Measurements from ENCODE around the gene JPH3. TPM values are rescaled to one million over a fixed set of nuclear protein-coding genes. Genes with fewer than 3 reads are reported as not detected.
"Not testable (repeated sequence)": the region's sequence is repeated elsewhere in the genome, so short reads cannot be mapped to it uniquely, and the experiment has no call there.

The JPH3 gene
- total RNA-seq, 2 experiments from 2014 or later, result 0.07 to 0.14 TPM

GRCh38 chr16:87725596-87726235, 123.4 kb downstream of the JPH3 start:
- Mint-ChIP-seq H3K4me1 (ENCODE audit: low read depth) (peaks cover 4% of the 10 kb centered on the region), H3K4me3 (no peak overlapping the region), H3K9me3 (no peaks in the 10 kb centered on the region), H3K27me3 (ENCODE audit: low read depth) (no peaks in the 10 kb centered on the region), H3K27ac (no peak overlapping the region), H3K36me3 (ENCODE audit: low read depth) (peaks cover 49% of the 10 kb centered on the region)
- intact Hi-C loops (cut with micrococcal nuclease), result no loop called here
- no peak for DNase-seq
- CTCF ChIA-PET, result no interaction called here

GRCh38 chr16:87726577-87726976, 124.3 kb downstream of the JPH3 start:
- peaks cover 54% of the 10 kb centered on the region for H3K36me3 Mint-ChIP-seq (ENCODE audit: low read depth)
- H3K9me3 Mint-ChIP-seq; H3K4me1 Mint-ChIP-seq (ENCODE audit: low read depth); intact Hi-C loops (cut with micrococcal nuclease); H3K27ac Mint-ChIP-seq; H3K4me3 Mint-ChIP-seq; H3K27me3 Mint-ChIP-seq (ENCODE audit: low read depth); CTCF ChIA-PET; DNase-seq: not testable (repeated sequence)

GRCh38 chr16:87727346-87727745, 125.0 kb downstream of the JPH3 start:
- Mint-ChIP-seq H3K9me3 (no peaks in the 10 kb centered on the region), H3K36me3 (ENCODE audit: low read depth) (peaks cover 50% of the 10 kb centered on the region), H3K4me1 (ENCODE audit: low read depth) (peaks cover 4% of the 10 kb centered on the region), H3K27ac (no peak overlapping the region), H3K27me3 (ENCODE audit: low read depth) (no peaks in the 10 kb centered on the region), H3K4me3 (no peak overlapping the region)
- CTCF ChIA-PET, result no interaction called here
- no peak for DNase-seq
- intact Hi-C loops (cut with micrococcal nuclease), result no loop called here

- Mint-ChIP-seq H3K27ac (no peak overlapping the region), H3K27me3 (ENCODE audit: low read depth) (no peaks in the 10 kb centered on the region), H3K36me3 (ENCODE audit: low read depth) (peaks cover 49% of the 10 kb centered on the region), H3K4me1 (ENCODE audit: low read depth) (peaks cover 5% of the 10 kb centered on the region), H3K9me3 (no peaks in the 10 kb centered on the region), H3K4me3 (no peak overlapping the region)
- CTCF ChIA-PET, result no interaction called here
- DNase-seq, result no peak
- intact Hi-C loops (cut with micrococcal nuclease), result no loop called here
These were observed 125.7 kb downstream of the JPH3 start for GRCh38 chr16:87728026-87728425.

GRCh38 chr16:87729266-87729954, 127.1 kb downstream of the JPH3 start:
- peaks cover 43% of the 10 kb centered on the region for H3K36me3 Mint-ChIP-seq (ENCODE audit: low read depth)
- DNase-seq, result no peak
- intact Hi-C loops (cut with micrococcal nuclease), result no loop called here

GRCh38 chr16:87731607-87732006, 129.3 kb downstream of the JPH3 start:
- H3K36me3 Mint-ChIP-seq (ENCODE audit: low read depth), result peaks cover 44% of the 10 kb centered on the region
- no peaks in the 10 kb centered on the region for H3K9me3 Mint-ChIP-seq
- no peak overlapping the region for H3K27ac Mint-ChIP-seq
- no peak for DNase-seq
- intact Hi-C loops (cut with micrococcal nuclease), result no loop called here
- H3K4me1 Mint-ChIP-seq (ENCODE audit: low read depth), result peaks cover 11% of the 10 kb centered on the region
- CTCF ChIA-PET, result no interaction called here
- no peak overlapping the region for H3K4me3 Mint-ChIP-seq
- H3K27me3 Mint-ChIP-seq (ENCODE audit: low read depth), result no peaks in the 10 kb centered on the region

More at GRCh38 chr16:87729266-87729954, 127.1 kb downstream of the JPH3 start:
- no peaks in the 10 kb centered on the region for H3K9me3 Mint-ChIP-seq
- H3K27ac Mint-ChIP-seq, result no peak overlapping the region
- no peak overlapping the region for H3K4me3 Mint-ChIP-seq
- CTCF ChIA-PET, result no interaction called here
- peaks cover 9% of the 10 kb centered on the region for H3K4me1 Mint-ChIP-seq (ENCODE audit: low read depth)
- H3K27me3 Mint-ChIP-seq (ENCODE audit: low read depth), result no peaks in the 10 kb centered on the region

GRCh38 chr16:87733190-87733589, 130.9 kb downstream of the JPH3 start:
- Mint-ChIP-seq H3K9me3 (no peaks in the 10 kb centered on the region), H3K36me3 (ENCODE audit: low read depth) (peaks cover 33% of the 10 kb centered on the region), H3K4me1 (ENCODE audit: low read depth) (peaks cover 11% of the 10 kb centered on the region), H3K27ac (no peak overlapping the region), H3K27me3 (ENCODE audit: low read depth) (no peaks in the 10 kb centered on the region), H3K4me3 (no peak overlapping the region)
- CTCF ChIA-PET, result no interaction called here
- intact Hi-C loops (cut with micrococcal nuclease), result no loop called here
- DNase-seq, result no peak

GRCh38 chr16:87734644-87735043, 132.3 kb downstream of the JPH3 start:
- H3K27me3 Mint-ChIP-seq (ENCODE audit: low read depth), result no peaks in the 10 kb centered on the region
- no peak overlapping the region for H3K27ac Mint-ChIP-seq
- H3K9me3 Mint-ChIP-seq, result no peaks in the 10 kb centered on the region
- intact Hi-C loops (cut with micrococcal nuclease), result no loop called here
- peaks cover 11% of the 10 kb centered on the region for H3K4me1 Mint-ChIP-seq (ENCODE audit: low read depth)
- no peak for DNase-seq
- CTCF ChIA-PET, result interaction anchor here (0.6 kb wide), 1 partner anchor 137 kb away, joined by 3 read pairs; no protein-coding TSS in a partner anchor
- no peak overlapping the region for H3K4me3 Mint-ChIP-seq
- peaks cover 27% of the 10 kb centered on the region for H3K36me3 Mint-ChIP-seq (ENCODE audit: low read depth)

GRCh38 chr16:87735270-87736007, 133.1 kb downstream of the JPH3 start:
- no peaks in the 10 kb centered on the region for H3K27me3 Mint-ChIP-seq (ENCODE audit: low read depth)
- H3K4me1 Mint-ChIP-seq (ENCODE audit: low read depth), result peaks cover 11% of the 10 kb centered on the region
- no peak overlapping the region for H3K27ac Mint-ChIP-seq
- H3K4me3 Mint-ChIP-seq, result no peak overlapping the region
- H3K36me3 Mint-ChIP-seq (ENCODE audit: low read depth), result peaks cover 23% of the 10 kb centered on the region
- CTCF ChIA-PET, result no interaction called here
- H3K9me3 Mint-ChIP-seq, result no peaks in the 10 kb centered on the region
- intact Hi-C loops (cut with micrococcal nuclease), result no loop called here
- DNase-seq, result no peak

- H3K9me3 Mint-ChIP-seq, result no peaks in the 10 kb centered on the region
- intact Hi-C loops (cut with micrococcal nuclease), result no loop called here
- peaks cover 14% of the 10 kb centered on the region for H3K4me1 Mint-ChIP-seq (ENCODE audit: low read depth)
- DNase-seq, result no peak
- CTCF ChIA-PET, result no interaction called here
- no peak overlapping the region for H3K4me3 Mint-ChIP-seq
- H3K27ac Mint-ChIP-seq, result no peak overlapping the region
- H3K36me3 Mint-ChIP-seq (ENCODE audit: low read depth), result peaks cover 23% of the 10 kb centered on the region
- H3K27me3 Mint-ChIP-seq (ENCODE audit: low read depth), result no peaks in the 10 kb centered on the region
These were observed 133.7 kb downstream of the JPH3 start for GRCh38 chr16:87736008-87736382.

- CTCF ChIA-PET, result no interaction called here
- no peak for DNase-seq
- Mint-ChIP-seq H3K9me3 (no peaks in the 10 kb centered on the region), H3K27ac (no peak overlapping the region), H3K4me3 (no peak overlapping the region), H3K36me3 (ENCODE audit: low read depth) (peaks cover 18% of the 10 kb centered on the region), H3K4me1 (ENCODE audit: low read depth) (peaks cover 7% of the 10 kb centered on the region), H3K27me3 (ENCODE audit: low read depth) (no peaks in the 10 kb centered on the region)
- intact Hi-C loops (cut with micrococcal nuclease), result no loop called here
These were observed 137.5 kb downstream of the JPH3 start for GRCh38 chr16:87739801-87740200.

GRCh38 chr16:87740441-87740840, 138.1 kb downstream of the JPH3 start:
- no peaks in the 10 kb centered on the region for H3K27me3 Mint-ChIP-seq (ENCODE audit: low read depth)

More at GRCh38 chr16:87740441-87740840, 138.1 kb downstream of the JPH3 start:
- intact Hi-C loops (cut with micrococcal nuclease), result no loop called here
- no peak overlapping the region for H3K27ac Mint-ChIP-seq
- peaks cover 7% of the 10 kb centered on the region for H3K4me1 Mint-ChIP-seq (ENCODE audit: low read depth)
- H3K4me3 Mint-ChIP-seq, result no peak overlapping the region
- H3K9me3 Mint-ChIP-seq, result no peaks in the 10 kb centered on the region
- CTCF ChIA-PET, result interaction anchor here (0.6 kb wide), 1 partner anchor 26 kb away, joined by 4 read pairs; no protein-coding TSS in a partner anchor
- H3K36me3 Mint-ChIP-seq (ENCODE audit: low read depth), result peaks cover 20% of the 10 kb centered on the region
- DNase-seq, result no peak
